NB4 (cell line): ENCODE results near the gene ZNF460.

Source experiments
- MAX ChIP-seq: IDR thresholded peaks from 2 replicates; pipeline ENCODE4 v1.6.1; 2011; ENCODE audit warnings: low read depth, low read length
- POLR2A ChIP-seq: IDR thresholded peaks from 2 replicates; pipeline ENCODE4 v1.6.1; 2011; ENCODE audit warnings: mild to moderate bottlenecking; ENCODE audit not compliant: insufficient read length; ENCODE audit errors: extremely low read depth

- TF ChIP-seq MAX (no peak), POLR2A (no peak)
These were observed 35.2 kb upstream of the ZNF460 start for GRCh38 chr19:57245066-57245465.
